Stimulated activated CD4-positive, alpha-beta T cell treated with anti-CD3 and anti-CD28 coated beads, TNF-alpha, amount 100 ng/mL, for 24 hours (primary cell): Measurements from ENCODE around the gene FMNL2.

Experiments used
- DNase-seq, 3 experiments: peaks; one replicate each; pipeline ENCODE4 v3.0.0-alpha.2; 2020; ENCODE audit warnings: low read depth in 3 of 3

Gene FMNL2

GRCh38 chr2:152426801-152427200 is 91.8 kb downstream of the FMNL2 start:
- no peak for DNase-seq

GRCh38 chr2:152427902-152428301 is 92.9 kb downstream of the FMNL2 start:
- DNase-seq, result no peak

GRCh38 chr2:152428800-152429582 is 94.0 kb downstream of the FMNL2 start:
- no peak for DNase-seq

- no peak for DNase-seq
These were observed 95.9 kb downstream of the FMNL2 start for GRCh38 chr2:152430876-152431275.

GRCh38 chr2:152431370-152432098 is 96.6 kb downstream of the FMNL2 start:
- no peak for DNase-seq

- no peak for DNase-seq
These were observed 97.3 kb downstream of the FMNL2 start for GRCh38 chr2:152432206-152432653.

GRCh38 chr2:152432765-152433164 is 97.8 kb downstream of the FMNL2 start:
- DNase-seq, result no peak

- DNase-seq, result no peak
These were observed 98.3 kb downstream of the FMNL2 start for GRCh38 chr2:152433289-152433688.

- DNase-seq, result no peak
These were observed 98.8 kb downstream of the FMNL2 start for GRCh38 chr2:152433791-152434190.

GRCh38 chr2:152434395-152435182 is 99.6 kb downstream of the FMNL2 start:
- no peak for DNase-seq

GRCh38 chr2:152436148-152436547 is 101.2 kb downstream of the FMNL2 start:
- no peak for DNase-seq

GRCh38 chr2:152437276-152438108 is 102.5 kb downstream of the FMNL2 start:
- DNase-seq, result no peak

- DNase-seq, result no peak
These were observed 105.1 kb downstream of the FMNL2 start for GRCh38 chr2:152440049-152440448.

- DNase-seq, result no peak
These were observed 105.5 kb downstream of the FMNL2 start for GRCh38 chr2:152440460-152440859.

- no peak for DNase-seq
These were observed 107.0 kb downstream of the FMNL2 start for GRCh38 chr2:152441961-152442360.

GRCh38 chr2:152443771-152444170 is 108.8 kb downstream of the FMNL2 start:
- no peak for DNase-seq

- DNase-seq, result no peak
These were observed 109.5 kb downstream of the FMNL2 start for GRCh38 chr2:152444448-152444847.

- no peak for DNase-seq
These were observed 110.4 kb downstream of the FMNL2 start for GRCh38 chr2:152445375-152445774.

- DNase-seq, result no peak
These were observed 110.8 kb downstream of the FMNL2 start for GRCh38 chr2:152445791-152446201.

- no peak for DNase-seq
These were observed 111.2 kb downstream of the FMNL2 start for GRCh38 chr2:152446213-152446612.

GRCh38 chr2:152447897-152448296 is 112.9 kb downstream of the FMNL2 start:
- no peak for DNase-seq
